ENCODE measurements around the gene RSPH1. TPM values are rescaled to one million over a fixed set of nuclear protein-coding genes. Genes with fewer than 3 reads are reported as not detected.

RSPH1 gene
- polyA plus RNA-seq, 1 of the 3 experiments (the other 2 are of a cell fraction) = 0.97 TPM

GRCh38 chr21:42481169-42481568 lies 14.9 kb downstream of the RSPH1 start (continued):
- no peak for TF ChIP-seq REST (IDR thresholded peaks at IDR 0.05; ENCODE audit: low read depth, low read length)
- no peak for TF ChIP-seq IRF3 (IDR thresholded peaks at IDR 0.05; ENCODE audit: low read depth, low read length)

GRCh38 chr21:42480736-42481135 lies 15.3 kb downstream of the RSPH1 start:
- CTCF ChIA-PET = no interaction called here

DNA sequence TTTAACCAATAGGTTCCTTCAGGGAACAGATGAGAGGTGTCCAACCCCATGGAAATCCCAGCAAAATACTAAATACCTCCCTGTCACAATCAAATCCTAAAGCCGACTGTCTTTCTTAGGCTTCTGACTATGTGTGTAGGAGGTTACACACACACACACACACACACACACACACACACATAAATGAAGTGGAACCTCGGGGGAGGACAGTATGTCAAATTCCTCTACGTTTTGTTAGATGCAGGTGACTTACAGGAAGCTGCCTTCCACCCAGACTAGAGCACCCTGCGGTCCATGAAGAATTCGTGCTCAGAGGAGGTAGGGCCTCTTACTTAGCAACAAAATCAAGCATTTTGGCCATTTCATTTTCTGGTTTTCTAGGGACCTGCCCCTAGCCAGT lies 16.4 kb downstream of the RSPH1 start:
- no peaks in the 10 kb centered on the region for H3K27me3 ChIP-seq (ENCODE audit: insufficient read depth)
- H2AFZ ChIP-seq (ENCODE audit: low read depth) = no peak overlapping the region
- H3F3A ChIP-seq (replicated peaks; ENCODE audit: insufficient read depth) = no peaks in the 10 kb centered on the region
- no peak overlapping the region for H3K27ac ChIP-seq (ENCODE audit: low read depth in 2 of 2, low read length in 1 of 2)
- peaks cover 0 to 3% of the 10 kb centered on the region in 2 experiments; a peak in 1 of 4 replicates for H3K4me1 ChIP-seq (ENCODE audit: control insufficient read depth in 1 of 2, insufficient read depth in 2 of 2, low read depth in 1 of 2, low read length in 1 of 2)
- CTCF ChIA-PET = interaction anchor here (0.6 to 1.5 kb wide), 4 partner anchors 13 to 169 kb away, joined by 3 to 4 read pairs (median 3); no protein-coding TSS in a partner anchor
- no peak overlapping the region for H3K9ac ChIP-seq
- no peaks in the 10 kb centered on the region; the same call in 1 of the 2 replicates for H3K9me2 ChIP-seq
- H3K9me3 ChIP-seq = no peaks in the 10 kb centered on the region
- no peak for DNase-seq
- POLR2A ChIA-PET = no interaction called here
- WGBS (ENCODE audit: low lambda C conversion rate) = 39% methylated on average over 5 of the region's 5 CpGs
- H3K4me2 ChIP-seq = no peak overlapping the region
- no peaks in the 10 kb centered on the region for H4K20me1 ChIP-seq (ENCODE audit: insufficient read depth)
- no peaks in the 10 kb centered on the region for H3K79me2 ChIP-seq (ENCODE audit: insufficient read depth)
- no peaks in the 10 kb centered on the region for H3K36me3 ChIP-seq (replicated peaks in 1 of 2; ENCODE audit: control insufficient read depth in 1 of 2, insufficient read depth in 2 of 2, low read length in 1 of 2)
- no peak overlapping the region for H3K4me3 ChIP-seq (ENCODE audit: low read depth in 2 of 2, low read length in 1 of 2)
- TF ChIP-seq REST (IDR thresholded peaks at IDR 0.05; ENCODE audit: low read depth, low read length) = no peak
- TF ChIP-seq NRF1 (IDR thresholded peaks at IDR 0.05; ENCODE audit: low read depth, low read length) = no peak
- no peak for TF ChIP-seq IRF3 (IDR thresholded peaks at IDR 0.05; ENCODE audit: low read depth, low read length)
- no peak for TF ChIP-seq FOXM1 (IDR thresholded peaks at IDR 0.05; ENCODE audit: low read depth)
- no peak for TF ChIP-seq SIN3A (IDR thresholded peaks at IDR 0.05; ENCODE audit: borderline replicate concordance, low read depth, low read length)
- TF ChIP-seq, protein P1, sequence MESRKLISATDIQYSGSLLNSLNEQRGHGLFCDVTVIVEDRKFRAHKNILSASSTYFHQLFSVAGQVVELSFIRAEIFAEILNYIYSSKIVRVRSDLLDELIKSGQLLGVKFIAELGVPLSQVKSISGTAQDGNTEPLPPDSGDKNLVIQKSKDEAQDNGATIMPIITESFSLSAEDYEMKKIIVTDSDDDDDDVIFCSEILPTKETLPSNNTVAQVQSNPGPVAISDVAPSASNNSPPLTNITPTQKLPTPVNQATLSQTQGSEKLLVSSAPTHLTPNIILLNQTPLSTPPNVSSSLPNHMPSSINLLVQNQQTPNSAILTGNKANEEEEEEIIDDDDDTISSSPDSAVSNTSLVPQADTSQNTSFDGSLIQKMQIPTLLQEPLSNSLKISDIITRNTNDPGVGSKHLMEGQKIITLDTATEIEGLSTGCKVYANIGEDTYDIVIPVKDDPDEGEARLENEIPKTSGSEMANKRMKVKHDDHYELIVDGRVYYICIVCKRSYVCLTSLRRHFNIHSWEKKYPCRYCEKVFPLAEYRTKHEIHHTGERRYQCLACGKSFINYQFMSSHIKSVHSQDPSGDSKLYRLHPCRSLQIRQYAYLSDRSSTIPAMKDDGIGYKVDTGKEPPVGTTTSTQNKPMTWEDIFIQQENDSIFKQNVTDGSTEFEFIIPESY (IDR thresholded peaks at IDR 0.05; ENCODE audit: borderline replicate concordance, low read depth) = no peak
- TF ChIP-seq RAD21 (IDR thresholded peaks at IDR 0.05; ENCODE audit: low read length) = no peak

More at GRCh38 chr21:42480736-42481135, 15.3 kb downstream of the RSPH1 start:
- no peaks in the 10 kb centered on the region for H3K9me3 ChIP-seq
- no peaks in the 10 kb centered on the region for H3K36me3 ChIP-seq (replicated peaks in 1 of 2; ENCODE audit: control insufficient read depth in 1 of 2, insufficient read depth in 2 of 2, low read length in 1 of 2)
- no peaks in the 10 kb centered on the region; the same call in 1 of the 2 replicates for H3K9me2 ChIP-seq
- no peaks in the 10 kb centered on the region; the same call in 1 of the 2 replicates for H3K27me3 ChIP-seq (ENCODE audit: insufficient read depth)
- no peak overlapping the region for H3K4me2 ChIP-seq
- TF ChIP-seq IRF3 (IDR thresholded peaks at IDR 0.05; ENCODE audit: low read depth, low read length) = no peak
- POLR2A ChIA-PET = no interaction called here
- 67% methylated on average over 9 of the region's 10 CpGs for WGBS (ENCODE audit: low lambda C conversion rate)
- H3K27ac ChIP-seq (ENCODE audit: low read depth in 2 of 2, low read length in 1 of 2) = no peak overlapping the region
- H3K79me2 ChIP-seq (ENCODE audit: insufficient read depth) = no peaks in the 10 kb centered on the region
- H3F3A ChIP-seq (replicated peaks; ENCODE audit: insufficient read depth) = no peaks in the 10 kb centered on the region
- H2AFZ ChIP-seq (ENCODE audit: low read depth) = no peak overlapping the region
- H3K4me3 ChIP-seq (ENCODE audit: low read depth in 2 of 2, low read length in 1 of 2) = no peak overlapping the region
- H3K4me1 ChIP-seq (ENCODE audit: control insufficient read depth in 1 of 2, insufficient read depth in 2 of 2, low read depth in 1 of 2, low read length in 1 of 2) = no peaks in the 10 kb centered on the region; a peak in 1 of 4 replicates
- no peak for DNase-seq
- no peaks in the 10 kb centered on the region for H4K20me1 ChIP-seq (ENCODE audit: insufficient read depth)
- H3K9ac ChIP-seq = no peak overlapping the region
